Activated CD8-positive, alpha-beta T cell treated with anti-CD3 and anti-CD28 coated beads, Interleukin-2, amount 10 ng/mL, durations not matched to agents 7 days and 5 days (primary cell): Measurements from ENCODE around the gene PRR30. TPM values are rescaled to one million over a fixed set of nuclear protein-coding genes. Genes with fewer than 3 reads are reported as not detected.
"Not testable (repeated sequence)": the region's sequence is repeated elsewhere in the genome, so short reads cannot be mapped to it uniquely, and the experiment has no call there.

Experiments
- ATAC-seq: fragments of 150-1000 bp; cut with Tn5 transposase; one replicate; pipeline ENCODE4 v1.10.0; 2021; ENCODE audit warnings: moderate library complexity
- CTCF ChIA-PET: fragments of 350-600 bp; sonication (Branson Sonifier 250); formaldehyde crosslinking; loops from one replicate; lab custom pipeline; 2021; ENCODE audit warnings: antibody characterized with exemption; lab: Charles Lee
- POLR2A ChIA-PET: fragments of 350-600 bp; sonication (Branson Sonifier 250); formaldehyde crosslinking; loops from one replicate; lab custom pipeline; 2021; ENCODE audit warnings: antibody characterized with exemption; lab: Charles Lee
- DNase-seq: peaks from one replicate; pipeline ENCODE4 v3.0.0-alpha.2; 2020
- H3K27ac Mint-ChIP-seq: one replicate; pipeline ENCODE4 v1.8.0; 2021; ENCODE audit warnings: mild to moderate bottlenecking, mixed read lengths
- H3K27me3 Mint-ChIP-seq: one replicate; pipeline ENCODE4 v1.8.0; 2021; ENCODE audit warnings: low read depth, mixed read lengths
- H3K36me3 Mint-ChIP-seq: one replicate; pipeline ENCODE4 v1.8.0; 2021; ENCODE audit warnings: low read depth, mixed read lengths
- H3K4me1 Mint-ChIP-seq: one replicate; pipeline ENCODE4 v1.8.0; 2021; ENCODE audit warnings: low read depth, mixed read lengths
- H3K4me3 Mint-ChIP-seq: one replicate; pipeline ENCODE4 v1.8.0; 2021; ENCODE audit warnings: mild to moderate bottlenecking, mixed read lengths
- H3K9me3 Mint-ChIP-seq: one replicate; pipeline ENCODE4 v1.8.0; 2022; ENCODE audit warnings: mixed read lengths; ENCODE audit not compliant: insufficient read depth
- total RNA-seq, 2 experiments: library from RNA; stranded (reverse); gene quantifications; one replicate each; pipeline ENCODE4 v1.2.3, GENCODE V29; 2021

PRR30 gene
- total RNA-seq = not detected

- Mint-ChIP-seq H3K27ac (no peak within 1 kb of the TSS), H3K27me3 (peaks cover 17% of the 10 kb centered on the region), H3K4me1 (peaks cover 14% of the 10 kb centered on the region), H3K36me3 (peaks cover 2% of the 10 kb centered on the region), H3K4me3 (no peak within 1 kb of the TSS), H3K9me3 (no peaks in the 10 kb centered on the region)
- DNase-seq (no peak), ATAC-seq (no peak)
- ChIA-PET POLR2A (no interaction called here), CTCF (no interaction called here)
These were observed at the start of gene PRR30 for GRCh38 chr2:27139310-27139709. Gene PRR30 (minus strand): TSS chr2:27139410. CDS start chr2:27138329, 1,081 bp downstream.

- H3K4me1 Mint-ChIP-seq = peaks cover 5% of the 10 kb centered on the region
- H3K36me3 Mint-ChIP-seq = no peaks in the 10 kb centered on the region
- CTCF ChIA-PET = interaction anchor here (0.7 to 2.4 kb wide), 4 partner anchors 17 to 116 kb away, joined by 4 to 7 read pairs (median 4); partner anchors contain the start of gene PREB
- no peak overlapping the region for H3K4me3 Mint-ChIP-seq
- no peaks in the 10 kb centered on the region for H3K9me3 Mint-ChIP-seq
- DNase-seq = no peak
- no peak overlapping the region for H3K27ac Mint-ChIP-seq
- POLR2A ChIA-PET = no interaction called here
- peaks cover 24% of the 10 kb centered on the region for H3K27me3 Mint-ChIP-seq
- no peak for ATAC-seq
These were observed 47.6 kb upstream of the PRR30 start for GRCh38 chr2:27186613-27187345.

GRCh38 chr2:27185331-27186026, 46.3 kb upstream of the PRR30 start:
- Mint-ChIP-seq H3K4me1 (peaks cover 2% of the 10 kb centered on the region), H3K9me3 (no peaks in the 10 kb centered on the region), H3K27me3 (peaks cover 34% of the 10 kb centered on the region), H3K4me3 (no peak overlapping the region), H3K27ac (no peak overlapping the region), H3K36me3 (no peaks in the 10 kb centered on the region)
- ChIA-PET POLR2A (no interaction called here), CTCF (interaction anchor here (0.6 to 2.4 kb wide), 3 partner anchors 19 to 1331 kb away, joined by 3 to 7 read pairs (median 3); no protein-coding TSS in a partner anchor)
- DNase-seq = no peak
- ATAC-seq = no peak

- POLR2A ChIA-PET = no interaction called here
These were observed 44.9 kb upstream of the PRR30 start for GRCh38 chr2:27184115-27184514.

GRCh38 chr2:27182346-27182745, 43.1 kb upstream of the PRR30 start:
- Mint-ChIP-seq H3K36me3 (no peaks in the 10 kb centered on the region), H3K9me3 (no peaks in the 10 kb centered on the region), H3K4me3 (no peak overlapping the region), H3K4me1 (peaks cover 2% of the 10 kb centered on the region), H3K27ac (no peak overlapping the region), H3K27me3 (peaks cover 47% of the 10 kb centered on the region)
- POLR2A ChIA-PET = no interaction called here
- no peak for ATAC-seq
- CTCF ChIA-PET = no interaction called here
- DNase-seq = no peak

More at GRCh38 chr2:27184115-27184514, 44.9 kb upstream of the PRR30 start:
- ATAC-seq = no peak
- H3K4me3 Mint-ChIP-seq = no peak overlapping the region
- CTCF ChIA-PET = interaction anchor here (1.5 to 2.4 kb wide), 2 partner anchors 14 to 119 kb away, joined by 4 to 7 read pairs; no protein-coding TSS in a partner anchor
- H3K27me3 Mint-ChIP-seq = peaks cover 40% of the 10 kb centered on the region
- no peaks in the 10 kb centered on the region for H3K9me3 Mint-ChIP-seq
- H3K36me3 Mint-ChIP-seq = no peaks in the 10 kb centered on the region
- DNase-seq = no peak
- H3K4me1 Mint-ChIP-seq = peaks cover 2% of the 10 kb centered on the region
- H3K27ac Mint-ChIP-seq = no peak overlapping the region

DNA sequence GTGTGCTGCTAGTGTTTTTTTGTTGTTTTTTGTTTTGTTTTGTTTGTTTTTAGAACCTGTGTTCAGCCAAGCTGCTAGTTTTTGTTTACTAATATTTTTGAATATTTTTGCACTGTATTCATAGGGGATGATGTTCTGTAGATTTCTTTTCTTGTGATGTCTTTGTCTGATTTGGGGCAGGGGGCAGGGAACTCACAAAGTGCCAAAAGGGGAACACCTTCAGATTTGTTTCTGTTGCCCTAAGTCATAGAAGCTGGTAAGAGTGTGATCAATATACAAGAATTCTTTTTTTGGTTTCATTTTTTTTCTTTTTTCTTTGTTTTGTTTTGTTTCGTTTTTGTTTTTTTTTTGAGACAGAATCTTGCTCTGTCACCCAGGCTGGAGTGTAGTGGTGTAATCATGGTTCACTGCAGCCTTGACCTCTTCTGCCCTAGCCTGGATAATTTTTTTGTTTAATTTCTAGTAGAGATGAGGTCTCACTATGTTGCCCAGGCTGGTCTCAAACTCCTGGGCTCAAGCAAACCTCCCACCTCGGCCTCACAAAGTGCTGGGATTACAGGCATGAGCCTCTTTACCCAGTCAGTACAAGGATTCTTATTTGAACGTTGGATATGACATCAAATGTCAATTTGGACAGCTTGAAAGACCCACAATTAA, 40.3 kb upstream of the PRR30 start:
- ChIA-PET CTCF (interaction anchor here (1.8 to 2.1 kb wide), 2 partner anchors 9 to 10 kb away, joined by 6 to 11 read pairs; no protein-coding TSS in a partner anchor), POLR2A (no interaction called here)
- H3K27me3 Mint-ChIP-seq = peaks cover 43% of the 10 kb centered on the region
- no peak for DNase-seq
- H3K27ac Mint-ChIP-seq = no peak overlapping the region
- H3K9me3 Mint-ChIP-seq = no peaks in the 10 kb centered on the region
- no peaks in the 10 kb centered on the region for H3K36me3 Mint-ChIP-seq
- peaks cover 2% of the 10 kb centered on the region for H3K4me1 Mint-ChIP-seq
- H3K4me3 Mint-ChIP-seq = no peak overlapping the region
- no peak for ATAC-seq

DNA sequence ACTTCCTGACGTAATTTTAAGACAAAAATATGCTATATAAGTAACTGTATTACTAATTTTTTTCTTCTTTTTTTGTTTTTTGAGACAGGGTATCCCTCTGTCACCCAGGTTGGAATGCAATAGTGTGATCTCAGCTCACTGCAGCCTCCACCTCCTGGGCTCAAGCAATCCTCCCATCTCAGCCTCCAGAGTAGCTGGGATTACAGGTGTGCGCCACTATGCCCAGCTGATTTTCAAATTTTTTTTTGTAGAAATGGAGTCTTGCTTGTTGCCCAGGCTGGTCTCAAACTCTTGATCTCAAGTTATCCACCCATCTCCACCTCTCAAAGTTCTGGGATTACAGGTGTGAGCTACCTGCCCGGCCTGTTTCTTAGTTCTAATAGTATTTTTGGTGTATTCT, 39.3 kb upstream of the PRR30 start:
- no peaks in the 10 kb centered on the region for H3K36me3 Mint-ChIP-seq
- CTCF ChIA-PET = interaction anchor here (1.8 kb wide), 1 partner anchor 9 kb away, joined by 6 read pairs; no protein-coding TSS in a partner anchor

GRCh38 chr2:27177441-27178351, 38.5 kb upstream of the PRR30 start:
- no peak for DNase-seq
- Mint-ChIP-seq H3K27me3 (peaks cover 36% of the 10 kb centered on the region), H3K4me1 (no peaks in the 10 kb centered on the region), H3K9me3 (no peaks in the 10 kb centered on the region), H3K27ac (no peak overlapping the region), H3K4me3 (no peak overlapping the region), H3K36me3 (no peaks in the 10 kb centered on the region)
- ATAC-seq = no peak
- ChIA-PET POLR2A (no interaction called here), CTCF (interaction anchor here (1.8 kb wide), 1 partner anchor 8 kb away, joined by 6 read pairs; no protein-coding TSS in a partner anchor)

More for the DNA sequence above, 39.3 kb upstream of the PRR30 start:
- ATAC-seq (no peak), DNase-seq (no peak)
- Mint-ChIP-seq H3K27ac (no peak overlapping the region), H3K4me1 (no peaks in the 10 kb centered on the region), H3K27me3 (peaks cover 36% of the 10 kb centered on the region), H3K4me3 (no peak overlapping the region), H3K9me3 (no peaks in the 10 kb centered on the region)
- POLR2A ChIA-PET = no interaction called here

GRCh38 chr2:27175781-27176180, 36.6 kb upstream of the PRR30 start:
- H3K27ac Mint-ChIP-seq, H3K4me3 Mint-ChIP-seq, H3K9me3 Mint-ChIP-seq, ATAC-seq, H3K36me3 Mint-ChIP-seq, H3K4me1 Mint-ChIP-seq, DNase-seq: not testable (repeated sequence)
- peaks cover 33% of the 10 kb centered on the region for H3K27me3 Mint-ChIP-seq
- POLR2A ChIA-PET = interaction anchor here (0.6 kb wide), 1 partner anchor 38 kb away, joined by 4 read pairs; no protein-coding TSS in a partner anchor
- CTCF ChIA-PET = interaction anchor here (1.8 kb wide), 1 partner anchor 16 kb away, joined by 8 read pairs; no protein-coding TSS in a partner anchor

DNA sequence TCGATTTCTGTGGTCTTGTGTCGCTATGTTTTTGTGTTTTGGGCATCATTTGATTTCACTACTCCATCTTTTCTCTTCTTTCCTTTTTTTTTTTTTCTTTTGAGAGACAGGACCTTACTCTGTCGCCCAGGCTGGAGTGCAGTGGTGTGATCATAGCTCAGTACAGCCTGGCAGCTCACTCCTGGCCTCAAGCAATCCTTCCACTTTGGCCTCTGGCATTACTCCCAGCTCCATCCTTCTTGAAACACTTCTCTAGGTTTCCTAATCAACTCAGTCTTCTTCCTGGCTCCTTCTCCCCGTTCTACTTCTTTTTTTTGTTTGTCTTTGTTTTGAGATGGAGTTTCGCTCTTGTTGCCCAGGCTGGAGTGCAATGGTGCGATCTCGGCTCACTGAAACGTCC, 36.1 kb upstream of the PRR30 start:
- Mint-ChIP-seq H3K27ac (no peak overlapping the region), H3K9me3 (no peaks in the 10 kb centered on the region), H3K27me3 (peaks cover 33% of the 10 kb centered on the region), H3K4me3 (no peak overlapping the region), H3K36me3 (no peaks in the 10 kb centered on the region), H3K4me1 (peaks cover 2% of the 10 kb centered on the region)
- no peak for DNase-seq
- ChIA-PET POLR2A (interaction anchor here (0.6 kb wide), 2 partner anchors 29 to 38 kb away, joined by 3 to 4 read pairs; no protein-coding TSS in a partner anchor), CTCF (interaction anchor here (0.6 to 1.8 kb wide), 2 partner anchors 16 to 216 kb away, joined by 3 to 8 read pairs; no protein-coding TSS in a partner anchor)
- no peak for ATAC-seq
